T-cell (primary cell): ENCODE results near the gene PTBP1. TPM values are rescaled to one million over a fixed set of nuclear protein-coding genes. Genes with fewer than 3 reads are reported as not detected.
A peak's percentile ranks its signal among the peaks of the same experiment; 100 is the strongest.

Experiments
- ATAC-seq, 4 experiments: fragments of 200-7000 bp in 3 of 4; fragments of 150-1000 bp in 1 of 4; cut with Tn5 transposase; replicated peaks in 1 of 4; 1 replicate in 3 of 4; 2 replicates in 1 of 4; pipeline ENCODE4 v1.10.0; 2021; ENCODE audit warnings: moderate library complexity in 3 of 4, mild to moderate bottlenecking in 2 of 4, moderate number of reproducible peaks in 1 of 4
- CTCF ChIA-PET, 2 donors: fragments of 300-600 bp; sonication (Branson Sonifier 250); formaldehyde crosslinking; loops; one replicate each; lab custom pipeline; 2022; ENCODE audit warnings: antibody characterized with exemption in 2 of 2; lab: Charles Lee
- POLR2A ChIA-PET, 2 donors: fragments of 300-600 bp; sonication (Branson Sonifier 250); formaldehyde crosslinking; loops; one replicate each; lab custom pipeline; 2022; ENCODE audit warnings: antibody characterized with exemption in 2 of 2; lab: Charles Lee
- DNase-seq, 35 experiments: peaks; one replicate each; pipeline versions ENCODE4 v3.0.0 to v3.0.0-alpha.2; 2013 to 2023
- H3K27ac ChIP-seq: one replicate; pipeline ENCODE4 v1.5.1; 2013; ENCODE audit warnings: low read length
- H3K27me3 ChIP-seq, 2 experiments: replicated peaks in 1 of 2; 1 replicate in 1 of 2; 2 replicates in 1 of 2; pipeline versions ENCODE4 v1.6.1 to v1.7.0; 2013; ENCODE audit warnings: low read length in 1 of 2, mixed read lengths in 1 of 2; ENCODE audit not compliant: control insufficient read depth in 2 of 2, insufficient read depth in 2 of 2; ENCODE audit errors: extremely low read depth in 1 of 2
- H3K36me3 ChIP-seq, 2 donors: 1 replicate in 1 of 2; 2 replicates in 1 of 2; pipeline versions ENCODE4 v1.6.1 to v1.7.0; 2013; ENCODE audit warnings: low read length in 1 of 2; ENCODE audit not compliant: control insufficient read depth in 2 of 2, insufficient read depth in 1 of 2; ENCODE audit errors: extremely low read depth in 1 of 2
- H3K4me1 ChIP-seq, 2 experiments: 1 replicate in 1 of 2; 2 replicates in 1 of 2; pipeline versions ENCODE4 v1.6.1 to v1.7.0; 2013; ENCODE audit warnings: low read length in 2 of 2, mixed read lengths in 1 of 2; ENCODE audit not compliant: insufficient read depth in 2 of 2, control insufficient read depth in 1 of 2; ENCODE audit errors: extremely low read depth in 1 of 2
- H3K4me3 ChIP-seq, 2 donors: 1 replicate in 1 of 2; 2 replicates in 1 of 2; pipeline versions ENCODE4 v1.5.1 to v1.7.0; 2013; ENCODE audit warnings: mild to moderate bottlenecking in 2 of 2, low read length in 1 of 2, moderate library complexity in 1 of 2; ENCODE audit not compliant: control insufficient read depth in 1 of 2; ENCODE audit errors: extremely low read depth in 1 of 2
- H3K9me3 ChIP-seq: 2 replicates; pipeline ENCODE4 v1.7.0; 2013
- H3K27ac Mint-ChIP-seq, 2 donors: one replicate each; pipeline ENCODE4 v1.8.0; 2020 to 2021; ENCODE audit warnings: mild to moderate bottlenecking in 2 of 2, mixed read lengths in 2 of 2
- H3K27me3 Mint-ChIP-seq, 2 donors: one replicate each; pipeline ENCODE4 v1.8.0; 2021 to 2022; ENCODE audit warnings: mixed read lengths in 2 of 2
- H3K36me3 Mint-ChIP-seq: one replicate; pipeline ENCODE4 v1.8.0; 2021; ENCODE audit warnings: mixed read lengths
- H3K4me1 Mint-ChIP-seq, 3 donors: one replicate each; pipeline ENCODE4 v1.8.0; 2020 to 2022; ENCODE audit warnings: mixed read lengths in 3 of 3, mild to moderate bottlenecking in 1 of 3
- H3K4me3 Mint-ChIP-seq, 3 donors: one replicate each; pipeline ENCODE4 v1.8.0; 2020 to 2022; ENCODE audit warnings: mild to moderate bottlenecking in 3 of 3, mixed read lengths in 3 of 3, moderate library complexity in 3 of 3
- H3K9me3 Mint-ChIP-seq, 3 donors: one replicate each; pipeline ENCODE4 v1.8.0; 2020 to 2022; ENCODE audit warnings: mixed read lengths in 3 of 3
- WGBS: methylation state at CpG from one replicate; pipeline ENCODE4 v1.1.5; 2013; ENCODE audit warnings: missing lambda C conversion rate; ENCODE audit not compliant: insufficient coverage; 5-methylcytosine and 5-hydroxymethylcytosine counted together
- total RNA-seq, 35 experiments: library from RNA in 6 of 35; stranded (reverse) in 6 of 35; fragments of 120-200 nt in 1 of 35; gene quantifications; one replicate each; pipeline versions ENCODE4 v1.2.1 to v1.2.4 and lab custom pipeline; 2013 to 2026

PTBP1 gene
- total RNA-seq, 5 donors from 2014 or later (not counting 1 experiment from before 2014, with no cell fraction given) = 307 to 343 (median 316) TPM

GRCh38 chr19:788983-789700 is 8.1 kb upstream of the PTBP1 start:
- Histone ChIP-seq H3K9me3 (no peaks in the 10 kb centered on the region), H3K27ac (no peak overlapping the region), H3K36me3 (no peaks in the 10 kb centered on the region), H3K27me3 (peaks cover 0 to 17% of the 10 kb centered on the region in 2 experiments), H3K4me1 (peaks cover 0 to 6% of the 10 kb centered on the region in 2 experiments), H3K4me3 (no peak overlapping the region)
- Mint-ChIP-seq H3K27me3 (peaks cover 3 to 6% of the 10 kb centered on the region in 2 donors), H3K27ac (peak overlapping the region in 1 of 2 donors; percentile 66), H3K36me3 (no peaks in the 10 kb centered on the region), H3K4me3 (no peak overlapping the region), H3K9me3 (no peaks in the 10 kb centered on the region), H3K4me1 (peaks cover 0 to 4% (median 0%) of the 10 kb centered on the region in 3 donors)
- ATAC-seq (peak in 1 of 4 experiments; percentile 32), DNase-seq (no peak)
- ChIA-PET POLR2A (no interaction called here), CTCF (no interaction called here)
- WGBS = 67% methylated on average over 25 of the region's 33 CpGs

- no peaks in the 10 kb centered on the region for H3K36me3 Mint-ChIP-seq
- H3K9me3 Mint-ChIP-seq = no peaks in the 10 kb centered on the region
- ChIA-PET POLR2A (no interaction called here), CTCF (no interaction called here)
- H3K27me3 Mint-ChIP-seq = peaks cover 3 to 6% of the 10 kb centered on the region in 2 donors
- H3K27ac Mint-ChIP-seq = no peak overlapping the region
- H3K27me3 ChIP-seq = peaks cover 0 to 13% of the 10 kb centered on the region in 2 experiments
- no peaks in the 10 kb centered on the region for H3K36me3 ChIP-seq
- no peaks in the 10 kb centered on the region for H3K9me3 ChIP-seq
- H3K4me1 Mint-ChIP-seq = peaks cover 0 to 4% (median 0%) of the 10 kb centered on the region in 3 donors
- H3K4me3 Mint-ChIP-seq = no peak overlapping the region
- H3K4me3 ChIP-seq = no peak overlapping the region
- no peak for ATAC-seq
- H3K4me1 ChIP-seq = peaks cover 0 to 6% of the 10 kb centered on the region in 2 experiments
- no peak for DNase-seq
- no peak overlapping the region for H3K27ac ChIP-seq
- WGBS = 86% methylated on average over 4 of the region's 9 CpGs
Observed at GRCh38 chr19:789701-790060, 7.6 kb upstream of the PTBP1 start.

GRCh38 chr19:791007-791566 is 6.2 kb upstream of the PTBP1 start:
- H3K4me3 Mint-ChIP-seq = no peak overlapping the region
- no peaks in the 10 kb centered on the region for H3K9me3 Mint-ChIP-seq
- H3K4me1 ChIP-seq = peaks cover 0 to 10% of the 10 kb centered on the region in 2 experiments
- 89% methylated on average over 16 of the region's 26 CpGs for WGBS
- ATAC-seq (no peak), DNase-seq (no peak)
- H3K36me3 Mint-ChIP-seq = no peaks in the 10 kb centered on the region
- H3K27me3 ChIP-seq = peaks cover 0 to 12% of the 10 kb centered on the region in 2 experiments
- POLR2A ChIA-PET = no interaction called here
- no peak overlapping the region for H3K27ac ChIP-seq
- no peaks in the 10 kb centered on the region for H3K9me3 ChIP-seq
- no peaks in the 10 kb centered on the region for H3K36me3 ChIP-seq
- H3K27me3 Mint-ChIP-seq = peaks cover 3 to 6% of the 10 kb centered on the region in 2 donors
- no peak overlapping the region for H3K4me3 ChIP-seq
- peaks cover 0 to 4% (median 0%) of the 10 kb centered on the region in 3 donors for H3K4me1 Mint-ChIP-seq
- CTCF ChIA-PET = interaction anchor here (0.6 to 0.7 kb wide), 2 partner anchors 21 to 283 kb away, joined by 4 to 5 read pairs; no protein-coding TSS in a partner anchor
- no peak overlapping the region for H3K27ac Mint-ChIP-seq

- no peak overlapping the region for H3K4me3 ChIP-seq
- H3K4me3 Mint-ChIP-seq = no peak overlapping the region
- no peak for DNase-seq
- no peaks in the 10 kb centered on the region for H3K9me3 ChIP-seq
- ATAC-seq = no peak
- no peak overlapping the region for H3K27ac Mint-ChIP-seq
- no peaks in the 10 kb centered on the region for H3K9me3 Mint-ChIP-seq
- POLR2A ChIA-PET = no interaction called here
- H3K27ac ChIP-seq = no peak overlapping the region
- peaks cover 2 to 16% of the 10 kb centered on the region in 2 experiments for H3K4me1 ChIP-seq
- 81% methylated on average over 5 of the region's 8 CpGs for WGBS
- H3K36me3 Mint-ChIP-seq = no peaks in the 10 kb centered on the region
- H3K27me3 Mint-ChIP-seq = peaks cover 3 to 6% of the 10 kb centered on the region in 2 donors
- H3K36me3 ChIP-seq = no peaks in the 10 kb centered on the region
- peaks cover 0 to 6% (median 2%) of the 10 kb centered on the region in 3 donors for H3K4me1 Mint-ChIP-seq
- peaks cover 0 to 12% of the 10 kb centered on the region in 2 experiments for H3K27me3 ChIP-seq
- CTCF ChIA-PET = interaction anchor here (0.6 to 0.7 kb wide), 3 partner anchors 22 to 283 kb away, joined by 3 to 5 read pairs (median 4); no protein-coding TSS in a partner anchor
Observed at GRCh38 chr19:791567-792305, 5.5 kb upstream of the PTBP1 start.

- ATAC-seq (no peak), DNase-seq (no peak)
- Mint-ChIP-seq H3K9me3 (no peaks in the 10 kb centered on the region), H3K27me3 (peaks cover 3 to 6% of the 10 kb centered on the region in 2 donors), H3K4me3 (no peak overlapping the region), H3K4me1 (peaks cover 0 to 9% (median 4%) of the 10 kb centered on the region in 3 donors), H3K27ac (no peak overlapping the region), H3K36me3 (no peaks in the 10 kb centered on the region)
- Histone ChIP-seq H3K4me1 (peaks cover 2 to 16% of the 10 kb centered on the region in 2 experiments), H3K9me3 (no peaks in the 10 kb centered on the region), H3K4me3 (no peak overlapping the region), H3K27me3 (peaks cover 0 to 12% of the 10 kb centered on the region in 2 experiments), H3K27ac (no peak overlapping the region), H3K36me3 (no peaks in the 10 kb centered on the region)
- ChIA-PET CTCF (interaction anchor here in 1 of 2 donors (0.6 kb wide), 1 partner anchor 207 kb away, joined by 3 read pairs; no protein-coding TSS in a partner anchor), POLR2A (no interaction called here)
- 100% methylated on average over 4 of the region's 16 CpGs for WGBS
Observed at GRCh38 chr19:792306-792885, 4.9 kb upstream of the PTBP1 start.

GRCh38 chr19:793806-794205 is 3.4 kb upstream of the PTBP1 start:
- ChIA-PET POLR2A (no interaction called here), CTCF (no interaction called here)
- Mint-ChIP-seq H3K9me3 (no peaks in the 10 kb centered on the region), H3K36me3 (no peaks in the 10 kb centered on the region), H3K4me3 (no peak overlapping the region), H3K27me3 (peaks cover 3 to 6% of the 10 kb centered on the region in 2 donors), H3K27ac (no peak overlapping the region), H3K4me1 (peaks cover 1 to 10% (median 5%) of the 10 kb centered on the region in 3 donors)
- ATAC-seq = no peak
- no peak overlapping the region for H3K4me3 ChIP-seq
- H3K9me3 ChIP-seq = no peaks in the 10 kb centered on the region
- H3K36me3 ChIP-seq = no peaks in the 10 kb centered on the region
- WGBS = 98% methylated on average over 7 of the region's 12 CpGs
- no peak overlapping the region for H3K27ac ChIP-seq
- no peak for DNase-seq
- H3K4me1 ChIP-seq = peaks cover 2 to 21% of the 10 kb centered on the region in 2 experiments
- peaks cover 0 to 12% of the 10 kb centered on the region in 2 experiments for H3K27me3 ChIP-seq
